AG10803 (cell line): Measurements from ENCODE around the gene NLRP12.

Experiments used
- DNase-seq: peaks from one replicate; pipeline ENCODE4 v3.0.0; 2010; ENCODE audit warnings: low read depth
- H3K4me3 ChIP-seq: 2 replicates; pipeline ENCODE4 v1.5.1; 2011; ENCODE audit warnings: mild to moderate bottlenecking, low read length, control low read depth
- TF ChIP-seq, protein P1 (sequence below): conservative IDR thresholded peaks from 2 replicates; pipeline ENCODE4 v1.5.1; 2011; ENCODE audit warnings: mild to moderate bottlenecking, low read length, control low read depth, inconsistent platforms

NLRP12 gene

DNA sequence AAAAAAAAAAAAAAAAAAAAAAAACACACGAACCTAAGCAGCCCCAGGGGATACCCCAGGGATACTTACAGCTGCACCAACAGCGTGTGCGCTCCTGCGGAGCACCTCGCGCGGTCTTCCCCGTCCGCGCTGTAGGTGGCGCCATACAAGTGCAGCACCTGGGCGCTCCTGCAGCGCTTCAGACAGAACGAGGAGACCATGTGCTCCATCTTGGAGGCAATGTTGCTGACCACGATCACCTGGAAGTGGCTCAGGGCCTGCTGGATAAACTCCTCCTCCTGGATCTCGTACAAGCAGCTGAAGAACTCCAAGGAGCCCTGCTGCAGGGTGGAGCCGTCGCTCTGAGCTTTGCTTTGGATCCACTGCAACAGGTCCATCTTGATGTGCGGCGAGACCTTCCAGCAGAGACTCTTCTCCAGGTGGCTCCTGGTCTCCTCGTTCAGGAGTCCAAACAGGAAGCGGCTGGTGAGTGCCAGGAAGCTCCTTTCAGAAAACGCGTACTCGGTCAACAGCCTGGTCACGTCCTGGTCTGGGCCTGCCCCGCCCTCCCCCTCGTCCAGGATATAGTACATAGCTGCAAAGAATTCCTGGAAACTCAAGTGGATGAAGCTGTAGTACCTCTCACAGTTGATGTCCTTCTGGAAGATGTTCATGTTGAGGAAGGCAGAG lies 14.5 kb downstream of the NLRP12 start:
- TF ChIP-seq, protein P1, sequence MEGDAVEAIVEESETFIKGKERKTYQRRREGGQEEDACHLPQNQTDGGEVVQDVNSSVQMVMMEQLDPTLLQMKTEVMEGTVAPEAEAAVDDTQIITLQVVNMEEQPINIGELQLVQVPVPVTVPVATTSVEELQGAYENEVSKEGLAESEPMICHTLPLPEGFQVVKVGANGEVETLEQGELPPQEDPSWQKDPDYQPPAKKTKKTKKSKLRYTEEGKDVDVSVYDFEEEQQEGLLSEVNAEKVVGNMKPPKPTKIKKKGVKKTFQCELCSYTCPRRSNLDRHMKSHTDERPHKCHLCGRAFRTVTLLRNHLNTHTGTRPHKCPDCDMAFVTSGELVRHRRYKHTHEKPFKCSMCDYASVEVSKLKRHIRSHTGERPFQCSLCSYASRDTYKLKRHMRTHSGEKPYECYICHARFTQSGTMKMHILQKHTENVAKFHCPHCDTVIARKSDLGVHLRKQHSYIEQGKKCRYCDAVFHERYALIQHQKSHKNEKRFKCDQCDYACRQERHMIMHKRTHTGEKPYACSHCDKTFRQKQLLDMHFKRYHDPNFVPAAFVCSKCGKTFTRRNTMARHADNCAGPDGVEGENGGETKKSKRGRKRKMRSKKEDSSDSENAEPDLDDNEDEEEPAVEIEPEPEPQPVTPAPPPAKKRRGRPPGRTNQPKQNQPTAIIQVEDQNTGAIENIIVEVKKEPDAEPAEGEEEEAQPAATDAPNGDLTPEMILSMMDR = no peak
- H3K4me3 ChIP-seq = no peak overlapping the region
- no peak for DNase-seq

DNA sequence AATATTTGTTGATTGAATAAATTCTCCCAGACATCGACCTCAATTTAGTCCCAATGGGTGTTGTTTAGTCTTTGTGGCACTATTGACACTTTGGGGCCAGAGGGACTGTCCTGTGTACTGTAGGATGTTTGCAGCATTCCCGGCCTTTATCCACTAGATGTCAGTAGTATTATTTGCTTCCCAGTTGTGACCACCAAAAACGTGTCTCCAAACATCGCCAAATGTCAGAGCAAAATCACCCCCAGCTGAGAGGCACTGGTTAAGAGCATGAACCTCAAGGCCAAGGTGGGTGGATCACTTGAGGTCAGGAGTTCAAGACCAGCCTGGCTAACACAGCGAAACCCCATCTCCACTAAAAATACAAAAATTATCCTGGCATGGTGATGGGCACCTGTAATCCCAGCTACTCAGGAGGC lies 15.4 kb downstream of the NLRP12 start:
- no peak overlapping the region for H3K4me3 ChIP-seq
- TF ChIP-seq, protein P1 = peak; percentile 80
- peak; percentile 55 for DNase-seq

DNA sequence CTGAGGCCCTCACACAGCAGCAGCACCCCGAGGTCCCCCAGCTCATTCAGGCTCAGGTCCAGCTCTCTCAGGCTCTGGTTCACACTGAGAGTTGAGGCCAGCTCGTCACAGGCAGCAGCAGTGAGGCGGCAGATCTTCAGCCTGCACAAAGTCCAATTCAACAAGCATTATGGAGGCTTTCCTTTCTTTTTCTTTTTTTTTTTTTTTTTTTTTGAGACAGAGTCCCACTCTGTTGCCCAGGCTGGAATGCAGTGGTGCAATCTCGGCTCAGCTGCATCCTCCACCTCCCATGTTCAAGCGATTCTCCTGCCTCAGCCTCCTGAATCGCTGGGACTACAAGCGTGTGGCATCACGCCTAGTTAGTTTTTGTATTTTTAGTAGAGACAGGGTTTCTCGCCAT lies 22.9 kb downstream of the NLRP12 start:
- no peak for DNase-seq
- TF ChIP-seq, protein P1 = no peak
- no peak overlapping the region for H3K4me3 ChIP-seq

DNA sequence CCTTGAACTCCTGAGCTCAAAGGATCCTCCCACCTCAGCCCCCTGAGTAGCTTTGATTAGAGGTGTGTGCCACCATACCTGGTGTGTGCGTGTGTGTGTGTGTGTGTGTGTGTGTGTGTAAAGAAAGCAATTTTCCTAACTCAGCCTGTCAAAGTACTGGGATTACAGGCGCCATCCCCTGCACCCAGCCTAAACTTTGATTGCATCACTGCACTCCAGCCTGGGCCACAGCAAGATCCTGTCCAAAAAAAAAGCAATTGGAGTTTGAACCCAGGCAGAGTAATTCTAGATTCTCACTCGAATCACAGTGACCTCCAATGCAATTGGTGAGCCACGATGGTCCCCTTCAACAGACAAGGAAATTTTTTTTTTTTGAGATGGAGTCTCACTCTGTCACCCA lies 29.1 kb downstream of the NLRP12 start:
- no peak for DNase-seq
- TF ChIP-seq, protein P1 = no peak

DNA sequence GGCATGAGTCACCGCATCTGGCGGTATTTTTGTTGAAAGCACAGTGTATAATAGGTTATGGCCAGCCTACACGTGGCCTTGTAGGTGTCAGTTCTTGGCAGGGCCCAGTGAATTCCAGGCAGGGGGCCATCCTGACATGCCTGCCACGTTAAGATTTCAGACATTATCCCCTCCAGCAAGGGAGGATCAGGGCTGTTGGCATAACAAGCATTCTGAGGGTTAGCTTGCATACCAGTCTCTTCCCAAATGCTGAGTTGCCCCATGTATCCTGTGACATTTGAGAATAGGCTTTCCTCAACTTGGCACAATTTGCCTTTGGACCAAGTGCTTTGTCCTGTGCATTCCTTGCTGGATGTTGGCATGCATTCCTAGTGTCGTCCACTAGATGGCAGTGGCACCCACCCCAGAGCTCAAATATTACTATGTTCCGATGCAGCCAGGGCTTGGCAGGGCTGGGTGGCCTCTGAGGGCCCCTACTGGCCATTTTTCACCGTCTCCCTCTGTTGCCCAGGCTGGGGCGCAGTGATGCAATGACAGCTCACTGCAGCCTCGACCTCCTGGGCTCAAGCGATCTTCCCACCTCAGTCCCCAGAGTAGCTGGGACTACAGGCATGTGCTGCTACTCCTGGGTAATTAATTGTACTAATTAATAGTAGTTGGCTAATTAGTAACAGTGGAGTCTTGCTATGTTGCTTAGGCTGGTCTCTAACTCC lies 31.2 kb downstream of the NLRP12 start:
- TF ChIP-seq, protein P1 = peak; percentile 98
- peak; percentile 87 for DNase-seq

More for the DNA sequence above, 29.1 kb downstream of the NLRP12 start:
- H3K4me3 ChIP-seq = no peak overlapping the region

DNA sequence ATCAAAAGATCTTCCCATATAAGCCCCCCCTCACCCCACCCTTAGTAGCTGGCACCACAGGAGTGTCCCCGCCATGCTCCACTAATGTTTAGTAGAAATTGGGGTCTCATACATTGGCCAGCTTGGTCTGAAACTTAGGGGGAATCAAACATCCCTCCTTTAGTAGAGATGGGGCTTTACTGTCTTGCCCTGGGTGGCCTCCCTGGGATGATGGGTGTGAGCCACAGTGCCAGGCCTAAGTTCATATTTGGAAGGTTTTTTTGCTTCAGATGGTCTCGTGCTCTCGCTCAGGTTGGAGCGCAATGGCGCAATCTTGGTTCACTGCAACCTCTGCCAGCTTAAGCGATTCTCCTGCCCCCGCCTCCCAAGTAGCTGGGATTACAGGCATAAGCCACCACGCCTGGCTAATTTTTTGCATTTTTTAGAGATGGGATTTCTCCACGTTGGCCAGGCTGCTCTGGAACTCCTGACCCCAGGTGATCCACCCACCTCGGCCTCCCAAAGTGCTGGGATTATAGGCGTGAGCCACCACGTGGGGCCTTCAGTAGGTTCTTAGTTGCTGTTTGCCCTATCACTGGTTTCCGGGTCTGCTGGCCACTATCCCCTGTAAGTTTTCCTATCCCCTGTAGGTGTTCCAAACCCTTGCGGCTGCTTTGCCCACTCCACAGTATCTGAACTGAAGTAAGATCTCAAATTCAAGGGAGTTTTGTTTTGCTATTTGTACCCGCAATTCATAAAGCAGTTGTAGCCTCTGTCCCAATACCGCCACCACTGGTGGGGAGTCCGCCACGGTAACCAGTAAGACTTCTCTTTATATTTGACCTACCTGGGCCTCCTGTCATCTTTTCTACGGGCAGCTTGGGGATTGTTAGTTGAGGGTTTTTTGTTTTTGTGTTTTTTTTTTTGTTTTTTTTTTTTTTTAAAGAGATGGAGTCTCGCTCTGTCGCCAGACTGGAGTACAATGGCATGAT lies 34.1 kb downstream of the NLRP12 start:
- DNase-seq = no peak
- TF ChIP-seq, protein P1 = no peak
- H3K4me3 ChIP-seq = no peak overlapping the region

More for the DNA sequence above, 31.2 kb downstream of the NLRP12 start:
- no peak overlapping the region for H3K4me3 ChIP-seq
